Testis (tissue), 2 donors: Measurements from ENCODE around the gene ITPK1.

Source experiments
- CTCF ChIP-seq, 3 experiments: fragments of 450-650 bp in 2 of 3; fragments of 200-600 bp in 1 of 3; sonication (generic) in 1 of 3; IDR thresholded peaks; one replicate each; pipeline ENCODE4 v1.5.1; 2016 to 2019; ENCODE audit warnings: antibody characterized with exemption in 3 of 3, mild to moderate bottlenecking in 2 of 3, moderate library complexity in 1 of 3
- POLR2A ChIP-seq: fragments of 450-650 bp; IDR thresholded peaks from one replicate; pipeline ENCODE4 v1.6.1; 2017; ENCODE audit warnings: antibody characterized with exemption, mild to moderate bottlenecking, moderate library complexity

DNA sequence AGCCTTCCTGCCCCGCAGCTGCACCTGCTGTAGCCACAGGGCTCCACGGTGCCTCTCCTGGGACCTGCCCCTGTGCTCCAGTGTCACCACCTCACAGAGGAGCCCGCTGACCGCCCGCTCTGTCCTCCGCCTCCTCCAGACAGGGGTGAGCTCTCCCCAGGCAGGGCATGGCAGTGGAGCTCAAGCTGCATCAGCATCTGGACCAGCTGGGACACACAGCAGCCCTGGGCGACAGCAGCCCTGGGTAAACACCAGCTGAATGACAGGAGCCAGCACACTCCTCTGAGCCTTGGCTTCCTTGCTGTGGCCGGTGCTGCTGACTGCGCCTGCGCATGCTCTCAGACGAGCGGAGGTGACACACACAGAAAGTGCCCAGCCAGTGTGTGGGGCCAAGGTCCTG, 170.7 kb downstream of the ITPK1 start:
- TF ChIP-seq CTCF (IDR thresholded peaks at IDR 0.05), result no peak
- TF ChIP-seq POLR2A, result no peak
